Neutrophil (primary cell): ENCODE measurements around the gene CHAD.

Experiments used
- H3K27ac ChIP-seq: fragments of 200-600 bp; sonication (generic); 2 replicates; pipeline ENCODE4 v1.5.1; 2016; ENCODE audit warnings: mild to moderate bottlenecking, moderate library complexity
- H3K27me3 ChIP-seq: fragments of 200-600 bp; sonication (generic); 2 replicates; pipeline ENCODE4 v1.6.0; 2016; ENCODE audit warnings: mild to moderate bottlenecking
- H3K36me3 ChIP-seq: fragments of 200-600 bp; sonication (generic); 2 replicates; pipeline ENCODE4 v1.5.1; 2017
- H3K4me1 ChIP-seq, 2 experiments: fragments of 200-600 bp in 1 of 2; sonication (generic) in 1 of 2; 1 replicate in 1 of 2; 2 replicates in 1 of 2; pipeline versions ENCODE4 v1.5.1 to v1.6.1; 2013 to 2016; ENCODE audit warnings: low read depth in 1 of 2, low read length in 1 of 2, mild to moderate bottlenecking in 1 of 2, moderate library complexity in 1 of 2; ENCODE audit not compliant: control insufficient read depth in 1 of 2, insufficient read depth in 1 of 2
- H3K4me3 ChIP-seq, 2 experiments: fragments of 200-600 bp in 1 of 2; sonication (generic) in 1 of 2; 1 replicate in 1 of 2; 2 replicates in 1 of 2; pipeline ENCODE4 v1.5.1; 2013 to 2016; ENCODE audit warnings: low read depth in 1 of 2, low read length in 1 of 2, mild to moderate bottlenecking in 1 of 2, moderate library complexity in 1 of 2
- H3K9me3 ChIP-seq: fragments of 200-600 bp; sonication (generic); 2 replicates; pipeline ENCODE4 v1.5.1; 2016
- TF ChIP-seq, protein P1 (sequence below): fragments of 200-600 bp; sonication (generic); IDR thresholded peaks from 2 replicates; pipeline ENCODE4 v1.5.1; 2016; ENCODE audit warnings: antibody characterized with exemption

CHAD gene

DNA sequence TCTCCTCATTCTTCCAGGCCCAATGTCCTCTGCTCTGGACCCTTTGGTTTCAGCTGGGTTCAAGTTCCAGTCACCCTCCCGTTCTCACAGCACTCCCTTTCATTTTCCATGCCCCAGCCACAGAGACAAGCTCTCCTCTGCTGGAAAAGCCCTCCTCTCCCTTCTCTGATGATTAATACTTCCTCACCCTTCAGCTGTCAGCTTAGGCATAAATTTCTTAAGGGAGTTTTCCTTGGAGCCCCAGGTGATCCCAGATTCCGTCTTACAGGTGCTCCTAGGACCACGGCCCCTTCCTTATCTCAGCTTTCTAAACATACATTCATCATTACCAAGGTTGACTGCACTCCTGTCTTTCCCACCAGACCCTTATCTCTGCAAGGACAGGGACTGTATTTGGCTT is 10.4 kb downstream of the CHAD start:
- H3K27me3 ChIP-seq, result no peaks in the 10 kb centered on the region
- H3K4me3 ChIP-seq, result no peak overlapping the region
- no peaks in the 10 kb centered on the region for H3K36me3 ChIP-seq
- peaks cover 0 to 1% of the 10 kb centered on the region in 2 experiments for H3K4me1 ChIP-seq
- no peak overlapping the region for H3K27ac ChIP-seq
- TF ChIP-seq, protein P1, sequence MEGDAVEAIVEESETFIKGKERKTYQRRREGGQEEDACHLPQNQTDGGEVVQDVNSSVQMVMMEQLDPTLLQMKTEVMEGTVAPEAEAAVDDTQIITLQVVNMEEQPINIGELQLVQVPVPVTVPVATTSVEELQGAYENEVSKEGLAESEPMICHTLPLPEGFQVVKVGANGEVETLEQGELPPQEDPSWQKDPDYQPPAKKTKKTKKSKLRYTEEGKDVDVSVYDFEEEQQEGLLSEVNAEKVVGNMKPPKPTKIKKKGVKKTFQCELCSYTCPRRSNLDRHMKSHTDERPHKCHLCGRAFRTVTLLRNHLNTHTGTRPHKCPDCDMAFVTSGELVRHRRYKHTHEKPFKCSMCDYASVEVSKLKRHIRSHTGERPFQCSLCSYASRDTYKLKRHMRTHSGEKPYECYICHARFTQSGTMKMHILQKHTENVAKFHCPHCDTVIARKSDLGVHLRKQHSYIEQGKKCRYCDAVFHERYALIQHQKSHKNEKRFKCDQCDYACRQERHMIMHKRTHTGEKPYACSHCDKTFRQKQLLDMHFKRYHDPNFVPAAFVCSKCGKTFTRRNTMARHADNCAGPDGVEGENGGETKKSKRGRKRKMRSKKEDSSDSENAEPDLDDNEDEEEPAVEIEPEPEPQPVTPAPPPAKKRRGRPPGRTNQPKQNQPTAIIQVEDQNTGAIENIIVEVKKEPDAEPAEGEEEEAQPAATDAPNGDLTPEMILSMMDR, result no peak
- no peaks in the 10 kb centered on the region for H3K9me3 ChIP-seq

DNA sequence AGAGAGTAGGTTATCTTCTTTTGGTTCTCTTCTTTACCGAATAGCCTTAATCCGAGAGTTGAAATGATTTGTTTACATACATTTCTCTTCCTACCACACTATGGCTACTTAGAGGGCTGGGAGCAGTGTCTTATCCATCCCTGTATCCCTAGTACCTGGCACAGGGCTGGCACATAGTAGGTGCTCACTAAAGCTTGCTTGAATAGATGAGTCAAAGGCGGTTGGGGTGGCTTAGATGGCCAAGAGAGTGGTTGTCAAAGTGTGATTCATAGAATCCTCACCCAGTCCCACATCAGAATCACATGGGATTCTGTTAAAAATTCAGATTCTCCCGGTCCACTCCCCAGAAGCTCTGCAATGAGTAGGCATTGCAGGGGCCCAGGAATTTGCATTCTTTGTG is 11.1 kb downstream of the CHAD start:
- no peaks in the 10 kb centered on the region for H3K27me3 ChIP-seq
- H3K4me3 ChIP-seq, result no peak overlapping the region
- no peaks in the 10 kb centered on the region for H3K9me3 ChIP-seq
- no peaks in the 10 kb centered on the region for H3K36me3 ChIP-seq
- TF ChIP-seq, protein P1, result no peak
- peaks cover 4 to 8% of the 10 kb centered on the region in 2 experiments for H3K4me1 ChIP-seq
- H3K27ac ChIP-seq, result no peak overlapping the region

DNA sequence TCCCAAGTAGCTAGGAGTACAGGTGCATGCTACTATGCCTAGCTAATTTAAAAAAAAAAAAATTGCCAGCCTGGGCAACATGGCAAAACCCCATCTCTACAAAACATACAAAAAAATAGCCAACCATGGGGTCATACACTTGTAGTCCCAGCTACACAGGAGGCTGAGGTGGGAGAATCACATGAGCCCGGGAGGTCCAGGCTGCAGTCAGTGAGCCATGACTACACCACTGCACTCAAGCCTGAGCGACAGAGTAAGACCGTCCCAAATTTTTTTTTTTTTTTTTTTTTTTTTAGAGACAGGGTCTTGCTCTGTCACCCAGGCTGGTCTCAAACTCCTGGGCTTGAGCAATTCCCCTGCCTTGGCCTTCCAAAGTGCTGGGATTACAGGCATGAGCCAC is 14.8 kb downstream of the CHAD start:
- Histone ChIP-seq H3K4me1 (peaks cover 8 to 13% of the 10 kb centered on the region in 2 experiments), H3K9me3 (no peaks in the 10 kb centered on the region), H3K36me3 (no peaks in the 10 kb centered on the region), H3K27ac (no peak overlapping the region), H3K27me3 (no peaks in the 10 kb centered on the region), H3K4me3 (no peak overlapping the region)
- TF ChIP-seq, protein P1, result no peak

DNA sequence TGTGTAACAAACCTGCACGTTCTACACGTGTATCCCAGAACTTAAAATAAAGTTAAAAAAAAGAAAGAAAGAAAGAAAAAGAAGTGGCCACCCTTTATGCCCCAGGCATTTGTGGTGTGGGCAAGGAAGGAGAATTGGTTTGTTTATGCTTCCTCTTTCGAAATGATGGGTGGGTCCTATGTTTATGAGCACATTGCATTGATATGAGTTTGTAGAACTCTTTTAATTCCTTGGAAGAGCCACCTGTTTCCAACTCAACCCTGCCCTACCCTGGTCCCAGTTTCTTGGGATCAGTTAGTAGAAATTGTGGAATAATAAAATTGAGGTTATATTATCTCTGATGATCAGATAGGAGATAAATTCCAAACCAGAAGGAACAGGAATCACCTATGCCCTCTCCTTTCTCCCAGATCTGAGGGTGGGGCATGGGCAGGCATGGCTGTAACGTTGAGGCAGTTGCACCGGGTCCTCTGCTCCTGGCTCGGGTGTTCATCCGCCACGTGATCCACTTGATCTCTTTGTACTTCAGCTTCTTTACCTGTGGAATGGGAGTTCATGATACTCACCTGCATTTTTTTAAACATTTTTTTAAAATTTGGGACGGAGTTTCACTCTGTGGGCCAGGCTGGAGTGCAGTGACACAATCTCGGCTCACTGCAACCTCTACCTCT is 15.9 kb downstream of the CHAD start:
- H3K36me3 ChIP-seq, result no peaks in the 10 kb centered on the region
- H3K27ac ChIP-seq, result no peak overlapping the region
- H3K4me1 ChIP-seq, result peaks cover 8 to 13% of the 10 kb centered on the region in 2 experiments
- H3K27me3 ChIP-seq, result no peaks in the 10 kb centered on the region
- no peaks in the 10 kb centered on the region for H3K9me3 ChIP-seq
- H3K4me3 ChIP-seq, result no peak overlapping the region
- TF ChIP-seq, protein P1, result no peak

DNA sequence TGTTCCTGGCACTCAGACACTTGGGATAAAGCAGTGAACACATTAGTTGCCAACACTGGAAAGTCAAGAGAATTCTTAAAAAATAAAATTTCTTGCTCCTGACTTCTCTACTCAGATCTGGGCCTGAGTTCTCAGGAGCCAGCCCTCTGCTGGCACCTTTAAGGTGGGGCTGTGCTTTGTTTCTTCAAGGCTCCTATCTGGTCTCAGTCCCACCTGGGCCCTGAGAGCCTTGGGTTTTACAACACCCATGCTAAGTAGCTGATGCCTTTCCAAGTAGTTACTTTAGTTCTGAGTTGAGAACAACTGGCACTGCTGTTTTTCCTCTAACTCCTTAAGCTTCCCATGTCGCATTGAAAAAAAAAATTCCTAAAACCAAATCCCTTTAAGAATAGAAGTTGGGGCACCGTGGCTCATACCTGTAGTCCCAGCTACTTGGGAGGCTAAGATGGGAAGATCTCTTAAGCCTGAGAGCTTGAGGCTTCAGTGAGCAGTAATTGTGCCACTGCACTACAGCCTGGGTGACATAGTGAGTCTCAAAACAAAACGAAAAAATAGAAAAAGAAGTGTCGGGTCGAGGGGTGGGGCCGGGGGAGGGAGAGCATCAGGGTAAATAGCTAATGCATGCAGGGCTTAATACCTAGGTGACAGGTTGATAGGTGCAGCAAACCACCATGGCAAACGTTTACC is 16.6 kb downstream of the CHAD start:
- no peaks in the 10 kb centered on the region for H3K27me3 ChIP-seq
- no peaks in the 10 kb centered on the region for H3K9me3 ChIP-seq
- no peak overlapping the region for H3K4me3 ChIP-seq
- peaks cover 8 to 13% of the 10 kb centered on the region in 2 experiments for H3K4me1 ChIP-seq
- H3K27ac ChIP-seq, result no peak overlapping the region
- TF ChIP-seq, protein P1, result no peak
- H3K36me3 ChIP-seq, result no peaks in the 10 kb centered on the region
